ENCODE results near the gene ARHGEF16. TPM values are rescaled to one million over a fixed set of nuclear protein-coding genes. Genes with fewer than 3 reads are reported as not detected.

Gene ARHGEF16
- total RNA-seq, 4 donors from 2014 or later: 0.42 to 0.98 (median 0.69) TPM

DNA sequence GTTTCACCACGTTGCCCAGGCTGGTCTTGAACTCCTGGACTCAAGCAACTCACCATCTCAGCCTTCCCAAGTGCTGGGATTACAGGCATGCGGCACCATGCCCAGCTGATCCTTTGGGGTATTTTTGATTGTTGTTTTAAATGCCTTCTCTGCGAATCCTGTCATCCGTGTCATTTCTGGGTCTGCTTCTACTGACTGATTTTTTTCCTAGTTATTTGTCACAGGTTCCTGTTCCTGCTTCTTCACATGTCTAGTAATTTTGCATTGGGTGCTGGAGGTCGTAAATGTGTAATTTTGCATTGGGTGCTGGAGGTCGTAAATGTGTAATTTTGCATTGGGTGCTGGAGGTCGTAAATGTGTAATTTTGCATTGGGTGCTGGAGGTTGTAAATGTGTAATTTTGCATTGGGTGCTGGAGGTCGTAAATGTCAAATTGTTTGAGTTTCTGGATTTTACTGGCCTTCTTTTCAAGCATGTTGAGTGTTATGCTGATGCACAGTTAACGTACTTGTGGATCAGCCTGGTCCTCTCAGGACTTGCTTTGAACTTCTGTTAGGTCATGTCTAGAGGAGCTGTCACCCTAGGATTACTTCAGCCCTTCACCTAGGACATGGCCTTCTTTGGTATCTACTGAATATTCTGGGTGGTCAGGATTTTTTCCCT, 4.1 kb upstream of the ARHGEF16 start:
- Histone ChIP-seq H3K4me1 (peaks cover 19 to 28% (median 25%) of the 10 kb centered on the region in 4 donors), H3K9me3 (peaks cover 0 to 21% (median 16%) of the 10 kb centered on the region in 4 donors), H3K27me3 (peaks cover 5 to 71% (median 36%) of the 10 kb centered on the region in 4 donors), H3K4me3 (no peak overlapping the region), H3K27ac (replicated peaks in 1 of 4) (no peak overlapping the region), H3K36me3 (no peaks in the 10 kb centered on the region)
- no peak for DNase-seq (ENCODE audit: extremely low spot score)
- 79% methylated on average over 9 of the region's 9 CpGs for WGBS
- TF ChIP-seq EP300 (IDR thresholded peaks at IDR 0.05) (no peak), POLR2A (IDR thresholded peaks at IDR 0.05; ENCODE audit: low read depth) (no peak), POLR2AphosphoS5 (IDR thresholded peaks at IDR 0.05) (no peak)
- TF ChIP-seq, protein P1, sequence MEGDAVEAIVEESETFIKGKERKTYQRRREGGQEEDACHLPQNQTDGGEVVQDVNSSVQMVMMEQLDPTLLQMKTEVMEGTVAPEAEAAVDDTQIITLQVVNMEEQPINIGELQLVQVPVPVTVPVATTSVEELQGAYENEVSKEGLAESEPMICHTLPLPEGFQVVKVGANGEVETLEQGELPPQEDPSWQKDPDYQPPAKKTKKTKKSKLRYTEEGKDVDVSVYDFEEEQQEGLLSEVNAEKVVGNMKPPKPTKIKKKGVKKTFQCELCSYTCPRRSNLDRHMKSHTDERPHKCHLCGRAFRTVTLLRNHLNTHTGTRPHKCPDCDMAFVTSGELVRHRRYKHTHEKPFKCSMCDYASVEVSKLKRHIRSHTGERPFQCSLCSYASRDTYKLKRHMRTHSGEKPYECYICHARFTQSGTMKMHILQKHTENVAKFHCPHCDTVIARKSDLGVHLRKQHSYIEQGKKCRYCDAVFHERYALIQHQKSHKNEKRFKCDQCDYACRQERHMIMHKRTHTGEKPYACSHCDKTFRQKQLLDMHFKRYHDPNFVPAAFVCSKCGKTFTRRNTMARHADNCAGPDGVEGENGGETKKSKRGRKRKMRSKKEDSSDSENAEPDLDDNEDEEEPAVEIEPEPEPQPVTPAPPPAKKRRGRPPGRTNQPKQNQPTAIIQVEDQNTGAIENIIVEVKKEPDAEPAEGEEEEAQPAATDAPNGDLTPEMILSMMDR (IDR thresholded peaks at IDR 0.05): no peak
- intact Hi-C loops (cut with DNase I): no loop called here

DNA sequence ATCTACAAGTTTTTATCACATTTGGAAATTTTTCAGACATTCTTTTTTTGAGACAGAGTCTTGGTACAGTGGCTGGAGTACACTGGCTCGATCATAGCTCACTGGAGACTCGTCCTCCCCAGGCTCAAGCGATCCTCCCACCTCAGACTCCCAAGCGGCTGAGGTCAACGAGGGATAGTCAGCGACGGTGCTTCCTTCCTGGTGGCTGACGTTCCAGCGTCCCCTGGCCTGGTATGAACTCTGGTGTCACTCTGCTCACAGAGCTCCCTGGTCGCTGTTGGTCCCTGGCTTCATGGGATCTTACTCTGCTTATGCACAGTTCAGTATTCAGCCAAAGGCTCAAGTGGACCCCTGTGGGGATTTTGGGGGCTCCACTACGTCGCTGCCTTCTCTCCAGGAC, 3.5 kb upstream of the ARHGEF16 start:
- intact Hi-C loops (cut with DNase I): no loop called here
- WGBS: 79% methylated on average over 11 of the region's 12 CpGs
- Histone ChIP-seq H3K9me3 (peaks cover 0 to 15% (median 14%) of the 10 kb centered on the region in 4 donors), H3K27me3 (peaks cover 5 to 71% (median 37%) of the 10 kb centered on the region in 4 donors), H3K36me3 (no peaks in the 10 kb centered on the region), H3K4me1 (peaks cover 19 to 31% (median 26%) of the 10 kb centered on the region in 4 donors), H3K4me3 (no peak overlapping the region), H3K27ac (replicated peaks in 1 of 4) (no peak overlapping the region)
- TF ChIP-seq, protein P1 (IDR thresholded peaks at IDR 0.05): no peak
- TF ChIP-seq POLR2A (IDR thresholded peaks at IDR 0.05; ENCODE audit: low read depth) (no peak), EP300 (IDR thresholded peaks at IDR 0.05) (no peak), POLR2AphosphoS5 (IDR thresholded peaks at IDR 0.05) (no peak)
- no peak for DNase-seq (ENCODE audit: extremely low spot score)

DNA sequence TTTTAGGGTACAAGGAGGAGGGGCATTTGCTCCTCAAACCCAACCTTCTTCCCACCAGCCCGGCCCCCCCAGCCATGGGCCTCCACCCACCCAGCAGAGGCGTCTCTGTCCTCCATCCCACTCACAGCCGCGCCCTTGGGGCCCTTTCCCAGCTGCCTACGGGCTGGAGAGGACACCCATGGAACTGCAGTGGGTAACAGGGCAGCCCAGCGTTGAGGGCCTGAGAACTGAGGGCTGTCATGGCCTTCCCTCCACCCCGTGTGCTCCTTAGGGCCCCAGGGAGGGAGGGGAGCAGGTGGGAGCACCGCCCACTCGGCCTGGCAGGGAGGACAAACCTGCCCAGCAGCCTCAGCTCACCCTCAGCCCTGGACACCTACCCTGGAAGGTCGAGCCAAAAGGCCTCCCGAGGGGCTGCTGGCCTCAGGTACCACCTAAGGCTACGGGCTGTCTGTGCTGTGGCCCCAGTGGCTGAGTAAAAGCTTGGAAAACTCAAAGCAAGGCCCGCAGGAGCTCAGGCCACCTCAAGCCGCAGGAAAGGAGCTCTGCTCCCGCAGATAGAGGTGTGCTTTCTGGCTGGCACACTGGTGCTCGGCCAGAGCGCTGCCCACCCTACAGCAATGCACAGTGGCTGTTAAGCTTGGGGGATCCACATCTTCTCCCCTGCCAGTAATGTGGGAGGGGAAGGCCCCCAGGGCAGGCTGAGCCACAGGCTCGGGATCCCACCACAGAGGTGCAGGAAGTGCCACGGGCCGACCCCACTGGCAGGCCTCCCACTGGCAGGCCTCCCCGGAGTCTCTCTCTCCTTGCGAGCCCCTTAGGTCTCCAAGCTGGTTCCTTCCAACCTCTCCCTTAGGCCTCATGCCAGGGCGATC, 2.2 kb upstream of the ARHGEF16 start:
- DNase-seq (ENCODE audit: extremely low spot score): no peak
- WGBS: 70% methylated on average over 12 of the region's 23 CpGs
- intact Hi-C loops (cut with DNase I): no loop called here
- H3K27ac ChIP-seq (replicated peaks in 1 of 4): no peak overlapping the region
- H3K36me3 ChIP-seq: no peaks in the 10 kb centered on the region
- no peak overlapping the region for H3K4me3 ChIP-seq
- peaks cover 5 to 79% (median 37%) of the 10 kb centered on the region in 4 donors for H3K27me3 ChIP-seq
- H3K4me1 ChIP-seq: peaks cover 19 to 34% (median 26%) of the 10 kb centered on the region in 4 donors
- TF ChIP-seq, protein P1 (IDR thresholded peaks at IDR 0.05): no peak
- no peak for TF ChIP-seq POLR2AphosphoS5 (IDR thresholded peaks at IDR 0.05)
- no peak for TF ChIP-seq EP300 (IDR thresholded peaks at IDR 0.05)
- no peak for TF ChIP-seq POLR2A (IDR thresholded peaks at IDR 0.05; ENCODE audit: low read depth)
- peaks cover 0 to 8% (median 6%) of the 10 kb centered on the region in 4 donors for H3K9me3 ChIP-seq

DNA sequence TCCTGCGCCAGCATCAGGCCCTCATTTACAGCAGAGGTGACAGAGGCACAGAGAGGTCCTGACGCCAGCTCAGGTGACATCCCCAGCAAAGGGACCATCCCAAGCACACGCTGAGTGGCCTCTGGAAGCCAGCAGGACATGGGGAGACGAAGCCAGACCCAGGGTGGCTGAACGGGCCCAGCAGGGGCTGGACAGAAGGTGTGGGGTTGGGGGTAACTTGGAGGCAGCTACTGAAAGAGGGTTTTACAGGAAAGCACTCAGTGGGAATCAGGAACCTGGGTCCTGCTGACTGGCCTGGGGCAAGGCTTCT, 1.6 kb upstream of the ARHGEF16 start:
- Histone ChIP-seq H3K36me3 (no peaks in the 10 kb centered on the region), H3K4me3 (no peak overlapping the region), H3K9me3 (peaks cover 0 to 2% (median 1%) of the 10 kb centered on the region in 4 donors), H3K4me1 (peaks cover 22 to 40% (median 31%) of the 10 kb centered on the region in 4 donors), H3K27ac (replicated peaks in 1 of 4) (no peak overlapping the region), H3K27me3 (peaks cover 5 to 79% (median 37%) of the 10 kb centered on the region in 4 donors)
- TF ChIP-seq EP300 (IDR thresholded peaks at IDR 0.05) (no peak), POLR2AphosphoS5 (IDR thresholded peaks at IDR 0.05) (no peak), POLR2A (IDR thresholded peaks at IDR 0.05; ENCODE audit: low read depth) (no peak)
- TF ChIP-seq, protein P1 (IDR thresholded peaks at IDR 0.05): no peak
- intact Hi-C loops (cut with DNase I): no loop called here
- no peak for DNase-seq (ENCODE audit: extremely low spot score)
- 49% methylated on average over 5 of the region's 5 CpGs for WGBS
